Muscle layer of colon (tissue), 2 donors: ENCODE results near the gene SNX30.

Experiments used
- H3K27ac ChIP-seq: one replicate; pipeline ENCODE4 v1.7.0; 2013; ENCODE audit warnings: low read depth, mild to moderate bottlenecking, low read length, moderate library complexity
- H3K27me3 ChIP-seq, 2 donors: one replicate each; pipeline ENCODE4 v1.7.0; 2013; ENCODE audit warnings: low read length in 2 of 2, mild to moderate bottlenecking in 2 of 2; ENCODE audit not compliant: insufficient read depth in 2 of 2, control insufficient read depth in 1 of 2
- H3K36me3 ChIP-seq: one replicate; pipeline ENCODE4 v1.7.0; 2013; ENCODE audit warnings: mild to moderate bottlenecking, low read length; ENCODE audit not compliant: insufficient read depth
- H3K4me1 ChIP-seq: one replicate; pipeline ENCODE4 v1.7.0; 2013; ENCODE audit warnings: mild to moderate bottlenecking, low read length; ENCODE audit not compliant: insufficient read depth
- H3K4me3 ChIP-seq, 2 donors: one replicate each; pipeline ENCODE4 v1.7.0; 2013; ENCODE audit warnings: low read length in 2 of 2, low read depth in 1 of 2, mild to moderate bottlenecking in 1 of 2, moderate library complexity in 1 of 2
- H3K9ac ChIP-seq: one replicate; pipeline ENCODE4 v1.7.0; 2013; ENCODE audit warnings: low read length
- H3K9me3 ChIP-seq: one replicate; pipeline ENCODE4 v1.7.0; 2013; ENCODE audit warnings: mild to moderate bottlenecking, low read length
- donor health status: abdominal sarcoma.
- donor health status: Adenocarcinoma of cecum.

SNX30 gene

DNA sequence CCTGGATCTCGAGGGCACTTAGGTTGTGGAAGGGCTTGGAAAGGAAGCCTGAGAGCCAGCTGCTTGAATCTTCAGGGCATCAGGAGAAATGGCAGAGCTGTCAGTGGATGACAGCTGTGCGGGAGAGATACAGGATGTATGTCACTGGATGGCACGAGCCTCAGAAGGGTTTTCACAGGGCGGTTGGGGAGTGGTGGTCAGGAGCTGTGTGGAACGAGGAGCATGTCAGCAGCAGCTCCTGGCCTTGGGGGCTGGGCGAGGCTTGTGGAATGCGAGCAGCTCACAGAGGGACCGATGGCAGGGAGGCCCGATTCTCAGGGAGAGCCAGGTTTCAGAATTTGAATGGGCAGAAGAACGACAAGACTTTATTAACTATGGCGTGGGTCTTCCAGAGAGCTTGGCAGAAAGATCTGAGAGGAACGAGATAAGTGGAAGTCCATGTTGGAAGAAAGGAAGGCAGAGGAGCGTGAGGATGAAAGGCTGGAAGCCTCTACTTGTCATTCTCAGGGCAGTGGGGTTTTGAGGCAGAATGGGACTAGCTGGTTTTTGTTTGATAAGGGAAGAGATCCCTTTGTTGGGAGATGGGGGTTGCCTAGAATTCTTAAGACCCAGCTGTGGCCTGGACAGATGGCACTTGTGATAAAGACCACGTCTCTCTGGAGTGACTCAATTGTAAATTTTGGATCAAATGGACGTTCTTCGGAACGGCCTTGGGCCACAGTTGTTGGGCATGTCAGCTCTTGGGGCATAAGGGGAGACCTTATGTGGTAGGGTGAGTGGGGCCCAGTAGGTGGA is 60.3 kb downstream of the SNX30 start:
- no peak overlapping the region for H3K27ac ChIP-seq
- H3K9me3 ChIP-seq: no peaks in the 10 kb centered on the region
- H3K4me3 ChIP-seq: no peak overlapping the region
- H3K9ac ChIP-seq: no peak overlapping the region
- H3K4me1 ChIP-seq: no peaks in the 10 kb centered on the region
- H3K36me3 ChIP-seq: no peaks in the 10 kb centered on the region
- H3K27me3 ChIP-seq: no peaks in the 10 kb centered on the region

DNA sequence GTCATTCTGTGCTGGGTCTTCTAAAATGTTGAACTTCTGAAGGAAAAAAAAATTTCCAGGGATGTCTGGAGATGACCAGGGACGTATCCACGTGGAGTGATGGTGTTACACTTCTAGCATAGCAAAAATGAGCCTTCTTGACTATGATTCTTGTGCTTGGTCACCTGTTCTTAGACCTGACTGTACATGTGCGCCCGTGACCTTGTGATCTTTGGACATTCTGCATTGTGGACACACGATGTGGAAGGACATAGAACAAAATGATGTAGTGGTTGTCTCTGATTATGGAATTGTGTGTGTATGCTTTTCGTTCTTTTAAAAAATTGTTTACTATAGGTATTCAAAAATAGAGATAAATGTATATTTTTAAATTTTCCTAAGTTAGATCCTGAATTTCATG is 61.0 kb downstream of the SNX30 start:
- Histone ChIP-seq H3K27me3 (no peaks in the 10 kb centered on the region), H3K9ac (no peak overlapping the region), H3K9me3 (no peaks in the 10 kb centered on the region), H3K27ac (no peak overlapping the region), H3K4me3 (no peak overlapping the region), H3K4me1 (no peaks in the 10 kb centered on the region), H3K36me3 (no peaks in the 10 kb centered on the region)

DNA sequence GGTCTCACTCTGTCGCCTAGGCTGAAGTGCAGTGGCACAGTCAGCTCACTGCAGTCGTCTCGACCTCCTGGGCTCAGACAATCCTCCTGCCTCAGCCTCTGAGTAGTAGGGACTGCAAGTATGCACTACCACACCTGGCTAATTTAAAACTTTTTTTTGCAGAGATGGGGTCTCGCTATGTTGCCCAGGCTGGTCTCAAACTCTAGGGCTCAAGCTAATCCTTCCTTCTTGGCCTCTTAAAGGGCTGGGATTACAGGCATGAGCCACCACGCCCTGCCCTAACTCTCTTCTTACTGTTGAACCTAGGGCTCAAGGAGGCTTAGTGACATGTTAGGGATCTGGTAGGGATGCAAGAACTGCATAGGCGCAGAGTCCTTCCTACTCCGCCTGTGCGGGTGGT is 65.3 kb downstream of the SNX30 start:
- no peaks in the 10 kb centered on the region for H3K27me3 ChIP-seq
- no peak overlapping the region for H3K4me3 ChIP-seq
- H3K9ac ChIP-seq: no peak overlapping the region
- H3K36me3 ChIP-seq: peaks cover 5% of the 10 kb centered on the region
- no peak overlapping the region for H3K27ac ChIP-seq
- peaks cover 13% of the 10 kb centered on the region for H3K4me1 ChIP-seq
- no peaks in the 10 kb centered on the region for H3K9me3 ChIP-seq

DNA sequence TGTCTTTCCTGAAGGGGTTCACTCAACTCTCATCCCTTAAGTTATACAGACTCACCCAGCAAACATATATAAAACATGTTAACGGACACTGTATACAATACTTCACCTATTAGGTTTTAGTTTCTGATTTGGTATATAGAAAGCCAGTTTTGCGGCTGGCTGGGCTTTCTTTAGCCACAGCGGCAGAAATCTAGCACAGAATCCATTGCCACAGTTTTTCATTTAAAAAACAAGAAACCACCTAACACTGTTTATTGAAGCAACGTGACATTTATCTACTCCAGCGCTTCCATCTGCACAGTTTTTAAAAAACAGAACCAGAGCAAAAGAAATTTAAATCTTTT is 67.3 kb downstream of the SNX30 start:
- no peak overlapping the region for H3K27ac ChIP-seq
- H3K27me3 ChIP-seq: no peaks in the 10 kb centered on the region
- H3K4me3 ChIP-seq: no peak overlapping the region
- peaks cover 13% of the 10 kb centered on the region for H3K4me1 ChIP-seq
- no peaks in the 10 kb centered on the region for H3K9me3 ChIP-seq
- H3K9ac ChIP-seq: no peak overlapping the region
- peaks cover 5% of the 10 kb centered on the region for H3K36me3 ChIP-seq

DNA sequence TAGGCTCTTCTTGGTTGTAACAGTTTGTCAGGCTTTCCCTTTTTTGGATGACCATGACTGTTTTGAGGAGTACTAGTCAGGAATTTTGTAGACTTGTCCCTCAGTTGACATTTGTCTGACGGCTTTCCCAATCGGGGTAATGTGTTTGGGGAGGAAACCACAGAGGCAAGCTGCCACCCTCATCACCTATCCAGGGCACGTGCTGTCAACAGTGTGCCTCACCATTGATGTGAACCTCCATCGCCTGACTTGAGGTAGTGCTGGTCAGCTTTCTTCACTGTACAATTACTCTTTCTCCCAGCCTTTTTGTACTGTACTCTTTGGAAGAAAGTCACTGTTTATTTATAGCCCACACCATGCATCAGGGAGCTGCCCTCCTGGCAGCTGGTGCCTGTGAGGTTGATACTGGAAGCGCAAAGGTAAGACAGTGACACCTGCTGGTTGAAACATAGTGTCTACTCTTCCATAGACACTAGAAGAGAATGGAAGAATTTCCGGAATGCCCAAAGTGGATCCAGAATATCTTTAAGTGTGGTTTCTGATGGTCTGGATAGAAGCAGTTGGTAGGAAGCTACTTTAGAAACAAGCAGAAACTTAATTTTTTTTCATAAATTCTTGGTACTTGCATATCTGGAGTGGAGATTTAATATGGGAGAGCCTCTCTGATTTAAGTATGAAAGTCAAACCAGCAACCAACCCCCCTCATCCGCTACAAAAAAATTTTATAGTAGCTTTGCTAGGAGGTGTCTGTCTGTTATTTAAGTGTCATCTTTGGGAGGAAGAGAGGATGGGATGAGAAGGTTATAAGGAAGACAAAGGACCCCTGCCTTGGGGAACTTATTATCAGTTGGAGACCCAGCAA is 69.3 kb downstream of the SNX30 start:
- no peak overlapping the region for H3K4me3 ChIP-seq
- H3K27me3 ChIP-seq: no peaks in the 10 kb centered on the region
- H3K4me1 ChIP-seq: peaks cover 13% of the 10 kb centered on the region
- no peak overlapping the region for H3K9ac ChIP-seq
- H3K36me3 ChIP-seq: peaks cover 5% of the 10 kb centered on the region
- H3K9me3 ChIP-seq: no peaks in the 10 kb centered on the region
- no peak overlapping the region for H3K27ac ChIP-seq

DNA sequence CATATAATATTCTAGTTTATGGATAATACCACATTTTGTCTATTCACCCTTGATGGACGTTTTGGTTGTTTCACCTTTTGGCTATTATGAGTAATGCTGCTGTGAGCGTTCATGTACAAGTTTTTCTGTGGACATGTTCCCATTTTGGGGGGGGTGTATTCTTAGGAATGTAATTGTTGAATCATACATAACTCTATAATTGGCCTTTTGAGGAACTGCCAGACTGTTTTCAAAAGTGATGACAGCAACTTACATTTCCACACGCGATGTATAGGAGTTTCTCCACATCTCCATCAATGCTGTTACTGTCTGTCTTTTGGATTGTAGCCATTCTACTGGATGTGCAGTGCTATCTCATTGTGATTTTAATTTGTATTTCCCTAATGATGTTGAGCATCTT is 70.3 kb downstream of the SNX30 start:
- H3K4me3 ChIP-seq: no peak overlapping the region
- H3K9ac ChIP-seq: no peak overlapping the region
- peaks cover 5% of the 10 kb centered on the region for H3K36me3 ChIP-seq
- H3K9me3 ChIP-seq: no peaks in the 10 kb centered on the region
- no peaks in the 10 kb centered on the region for H3K27me3 ChIP-seq
- peaks cover 13% of the 10 kb centered on the region for H3K4me1 ChIP-seq
- no peak overlapping the region for H3K27ac ChIP-seq

DNA sequence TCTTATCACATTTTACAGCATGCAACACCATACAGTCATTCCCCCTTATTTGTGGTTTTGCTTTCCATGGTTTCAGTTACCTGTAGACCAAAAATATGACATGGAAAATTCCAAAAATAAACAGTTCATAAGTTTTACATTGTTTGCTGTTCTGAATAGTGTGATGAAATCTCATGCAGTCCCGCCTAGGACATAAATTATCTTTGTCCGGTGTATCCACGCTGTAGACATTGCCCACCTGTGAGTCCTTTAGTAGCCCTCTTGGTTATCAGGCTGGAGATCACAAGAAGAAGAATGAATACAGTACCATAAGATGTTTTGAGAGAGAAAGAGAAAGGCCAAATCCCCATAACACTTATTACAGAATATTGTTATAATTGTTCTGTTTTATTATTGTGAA is 72.1 kb downstream of the SNX30 start:
- Histone ChIP-seq H3K9me3 (no peaks in the 10 kb centered on the region), H3K4me3 (no peak overlapping the region), H3K4me1 (peaks cover 10% of the 10 kb centered on the region), H3K36me3 (peaks cover 5% of the 10 kb centered on the region), H3K9ac (no peak overlapping the region), H3K27ac (no peak overlapping the region), H3K27me3 (no peaks in the 10 kb centered on the region)

DNA sequence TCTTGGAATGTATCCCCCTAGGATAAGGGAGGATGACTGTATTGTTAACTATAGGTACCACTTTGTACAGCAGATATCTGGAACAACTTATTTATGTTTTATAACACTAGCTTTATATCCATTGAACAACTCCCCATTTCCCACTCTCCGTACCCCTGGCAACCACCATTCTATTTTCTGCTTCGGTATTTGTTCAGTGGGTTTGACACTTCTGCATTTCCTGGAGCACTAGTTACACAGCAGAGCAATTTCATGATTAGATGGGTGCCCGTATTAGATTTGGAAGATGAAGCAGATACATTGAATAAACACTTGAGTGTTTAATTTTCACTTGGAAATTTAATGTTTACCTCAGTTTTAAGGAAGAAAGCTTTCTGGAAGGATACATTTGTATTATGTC is 72.7 kb downstream of the SNX30 start:
- H3K9me3 ChIP-seq: no peaks in the 10 kb centered on the region
- no peak overlapping the region for H3K4me3 ChIP-seq
- no peak overlapping the region for H3K9ac ChIP-seq
- no peak overlapping the region for H3K27ac ChIP-seq
- no peaks in the 10 kb centered on the region for H3K27me3 ChIP-seq
- H3K4me1 ChIP-seq: peaks cover 8% of the 10 kb centered on the region
- peaks cover 5% of the 10 kb centered on the region for H3K36me3 ChIP-seq

DNA sequence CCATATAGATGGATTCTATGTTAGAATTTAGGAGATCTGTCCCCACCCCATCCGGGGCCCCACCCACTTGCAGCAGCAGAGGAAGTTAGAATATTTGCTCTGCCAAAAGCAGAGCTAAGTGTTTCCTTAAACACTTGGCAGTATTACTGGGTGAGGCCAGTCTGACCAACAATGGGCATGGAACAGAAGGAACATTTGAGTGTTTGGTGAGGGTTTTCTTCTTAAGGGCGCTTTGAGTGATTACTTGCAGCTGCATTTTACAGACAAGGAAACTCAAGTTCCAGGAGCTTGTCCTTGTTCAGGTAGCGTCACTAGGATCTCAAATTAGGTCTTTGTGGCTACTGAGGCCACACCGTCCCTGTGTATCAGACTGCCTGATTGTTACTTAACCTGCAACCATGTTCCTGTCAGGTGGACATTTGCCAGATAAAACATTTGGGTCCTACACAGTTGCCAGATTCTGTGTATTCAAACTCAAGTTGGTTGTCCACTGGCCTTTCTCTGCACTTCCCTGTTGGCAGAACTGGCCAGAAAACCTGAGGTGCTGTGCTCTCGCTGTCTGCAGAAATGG is 80.8 kb downstream of the SNX30 start:
- Histone ChIP-seq H3K9me3 (no peaks in the 10 kb centered on the region), H3K4me3 (no peak overlapping the region), H3K27ac (no peak overlapping the region), H3K9ac (no peak overlapping the region), H3K4me1 (peaks cover 8% of the 10 kb centered on the region), H3K27me3 (no peaks in the 10 kb centered on the region), H3K36me3 (peaks cover 15% of the 10 kb centered on the region)

DNA sequence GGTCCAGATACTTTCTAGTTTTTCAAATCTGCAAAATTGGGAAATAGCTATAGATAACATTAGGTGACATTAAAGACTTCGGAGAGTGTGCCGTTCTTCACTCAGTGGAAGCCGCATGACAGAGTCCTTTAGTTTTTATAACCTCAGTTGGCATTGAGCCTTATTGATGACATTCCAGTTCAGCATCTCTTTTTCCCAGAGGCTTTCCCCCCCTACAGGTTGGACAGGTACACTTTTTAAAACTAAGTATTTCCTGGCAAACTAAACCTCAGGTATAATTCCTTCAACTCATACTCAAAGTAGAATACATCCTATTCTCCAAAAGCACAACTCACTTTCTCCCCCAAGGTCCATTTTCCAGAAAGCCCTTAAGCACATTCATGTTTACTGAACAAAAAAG is 81.4 kb downstream of the SNX30 start:
- Histone ChIP-seq H3K4me3 (no peak overlapping the region), H3K4me1 (peaks cover 8% of the 10 kb centered on the region), H3K9me3 (no peaks in the 10 kb centered on the region), H3K27ac (no peak overlapping the region), H3K9ac (no peak overlapping the region), H3K36me3 (peaks cover 21% of the 10 kb centered on the region), H3K27me3 (no peaks in the 10 kb centered on the region)

DNA sequence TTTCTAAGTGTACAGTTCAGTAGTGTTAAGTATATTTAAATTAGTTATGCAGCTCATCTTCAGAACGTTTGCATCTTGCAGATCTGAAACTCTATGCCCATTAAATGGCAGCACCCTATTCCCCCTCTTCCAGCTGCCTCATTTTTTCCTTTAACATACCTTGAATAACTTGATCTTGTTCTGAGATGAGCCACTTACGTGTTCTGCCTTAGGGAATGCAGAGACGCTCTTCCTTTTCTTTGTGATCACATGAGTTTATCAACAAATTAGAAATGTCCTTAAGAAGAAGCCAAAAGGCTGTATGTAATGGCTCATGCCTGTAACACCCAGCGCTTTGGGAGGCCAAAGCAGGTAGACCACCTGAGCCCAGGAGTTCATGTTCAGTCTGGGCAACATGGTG is 82.5 kb downstream of the SNX30 start:
- Histone ChIP-seq H3K4me3 (no peak overlapping the region), H3K27ac (no peak overlapping the region), H3K4me1 (peaks cover 8% of the 10 kb centered on the region), H3K9me3 (no peaks in the 10 kb centered on the region), H3K27me3 (no peaks in the 10 kb centered on the region), H3K36me3 (peaks cover 21% of the 10 kb centered on the region), H3K9ac (no peak overlapping the region)
